GM21619 (cell line): Measurements from ENCODE around the gene CEP85L.

ENCODE experiments used
- ATAC-seq: cut with Tn5 transposase; IDR thresholded peaks from one replicate; pipeline ENCODE4 v1.9.1; 2021; ENCODE audit not compliant: unreplicated experiment

The CEP85L gene

GRCh38 chr6:118580585-118581419 lies 70.6 kb downstream of the CEP85L start:
- peak; percentile 66 for ATAC-seq

GRCh38 chr6:118579786-118580185 lies 71.6 kb downstream of the CEP85L start:
- ATAC-seq: no peak

GRCh38 chr6:118578617-118579016 lies 72.8 kb downstream of the CEP85L start:
- no peak for ATAC-seq

- no peak for ATAC-seq
These were observed 73.4 kb downstream of the CEP85L start for GRCh38 chr6:118577972-118578371.

GRCh38 chr6:118574051-118574865 lies 77.1 kb downstream of the CEP85L start:
- no peak for ATAC-seq

GRCh38 chr6:118571121-118571520 lies 80.3 kb downstream of the CEP85L start:
- ATAC-seq: no peak

GRCh38 chr6:118569498-118569897 lies 81.9 kb downstream of the CEP85L start:
- ATAC-seq: no peak

GRCh38 chr6:118567974-118568373 lies 83.4 kb downstream of the CEP85L start:
- no peak for ATAC-seq

GRCh38 chr6:118565311-118565960 lies 86.0 kb downstream of the CEP85L start:
- peak; percentile 100 for ATAC-seq

GRCh38 chr6:118562959-118563358 lies 88.4 kb downstream of the CEP85L start:
- no peak for ATAC-seq

- no peak for ATAC-seq
These were observed 89.1 kb downstream of the CEP85L start for GRCh38 chr6:118562248-118562647.

- peak; percentile 75 for ATAC-seq
These were observed 91.7 kb downstream of the CEP85L start for GRCh38 chr6:118559659-118560058.

GRCh38 chr6:118558464-118559217 lies 92.8 kb downstream of the CEP85L start:
- peak; percentile 72 for ATAC-seq

- ATAC-seq: no peak
These were observed 96.7 kb downstream of the CEP85L start for GRCh38 chr6:118554698-118555097.

GRCh38 chr6:118553132-118553531 lies 98.3 kb downstream of the CEP85L start:
- no peak for ATAC-seq

GRCh38 chr6:118551063-118552053 lies 100.0 kb downstream of the CEP85L start:
- ATAC-seq: peak; percentile 90

GRCh38 chr6:118548613-118549012 lies 102.8 kb downstream of the CEP85L start:
- no peak for ATAC-seq

GRCh38 chr6:118548136-118548535 lies 103.3 kb downstream of the CEP85L start, which contains the start of gene PLN:
TSS of gene PLN (plus strand) at chr6:118548296. CDS start at chr6:118558922, 10,626 bp downstream.
- no peak for ATAC-seq

- no peak for ATAC-seq
These were observed 104.5 kb downstream of the CEP85L start for GRCh38 chr6:118546880-118547218.
